Activated CD8-positive, alpha-beta memory T cell treated with anti-CD3 and anti-CD28 coated beads for 36 hours (primary cell): Measurements from ENCODE around the gene CEP295NL. TPM values are rescaled to one million over a fixed set of nuclear protein-coding genes. Genes with fewer than 3 reads are reported as not detected.
"Not testable (repeated sequence)": the region's sequence is repeated elsewhere in the genome, so short reads cannot be mapped to it uniquely, and the experiment has no call there.

Experiments used
- CTCF ChIA-PET: fragments of 350-600 bp; sonication (Branson Sonifier 250); formaldehyde crosslinking; loops from one replicate; lab custom pipeline; 2021; ENCODE audit warnings: antibody characterized with exemption; lab: Charles Lee
- POLR2A ChIA-PET: fragments of 350-600 bp; sonication (Branson Sonifier 250); formaldehyde crosslinking; loops from one replicate; lab custom pipeline; 2021; ENCODE audit warnings: antibody characterized with exemption; lab: Charles Lee
- total RNA-seq, 2 experiments: library from RNA; stranded (reverse); gene quantifications; one replicate each; pipeline ENCODE4 v1.2.3, GENCODE V29; 2021

The CEP295NL gene
- total RNA-seq, 2 experiments from 2014 or later, result not detected

DNA sequence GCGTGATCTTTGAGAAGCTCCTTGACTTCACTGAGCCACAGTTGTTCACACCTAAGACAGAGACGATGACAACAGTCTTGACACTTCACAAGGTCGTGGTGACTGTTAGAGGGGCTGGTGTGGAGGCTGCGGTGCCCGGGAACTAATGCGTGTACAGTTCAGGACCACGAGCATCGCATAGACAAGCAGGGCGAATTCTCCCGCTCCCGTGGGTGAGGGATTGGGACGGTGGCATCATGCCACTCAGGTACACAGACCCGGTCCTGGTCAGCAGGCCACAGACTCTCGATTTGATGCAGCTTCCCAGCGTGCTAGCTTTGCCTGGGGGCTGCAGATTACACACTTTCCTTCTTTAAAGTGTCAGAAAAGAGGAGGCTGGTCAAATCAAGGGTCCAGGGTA, 24.7 kb downstream of the CEP295NL start:
- ChIA-PET POLR2A (no interaction called here), CTCF (interaction anchor here (1.3 kb wide), 1 partner anchor 12 kb away, joined by 3 read pairs; no protein-coding TSS in a partner anchor)

DNA sequence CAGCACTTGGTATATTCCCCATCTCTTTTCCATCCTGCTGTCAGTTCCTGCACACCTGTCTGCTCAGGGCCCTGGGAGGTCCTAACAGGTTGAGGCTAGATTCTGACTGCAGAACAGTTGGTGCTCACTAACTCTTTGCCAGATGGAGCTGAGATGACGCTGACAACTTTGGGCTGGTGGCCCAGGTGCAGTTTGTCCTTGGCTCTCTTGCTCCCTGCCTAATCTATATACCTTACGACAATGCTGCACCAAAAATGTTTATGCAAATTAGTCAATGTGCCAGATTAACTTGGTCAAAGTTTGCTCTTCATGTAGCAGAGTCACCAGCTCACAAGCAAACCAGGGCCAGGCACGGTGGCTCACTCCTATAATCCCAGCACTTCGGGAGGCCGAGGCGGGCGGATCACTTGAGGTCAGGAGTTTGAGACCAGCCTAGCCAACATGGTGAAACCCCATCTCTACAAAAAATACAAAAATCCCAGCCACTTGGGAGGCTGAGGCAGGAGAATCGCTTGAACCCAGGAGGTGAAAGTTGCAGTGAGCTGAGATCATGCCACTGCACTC, 26.0 kb downstream of the CEP295NL start:
- CTCF ChIA-PET, POLR2A ChIA-PET: not testable (repeated sequence)

- ChIA-PET CTCF (no interaction called here), POLR2A (no interaction called here)
Observed at GRCh38 chr17:78876094-78876597, 26.9 kb downstream of the CEP295NL start.

DNA sequence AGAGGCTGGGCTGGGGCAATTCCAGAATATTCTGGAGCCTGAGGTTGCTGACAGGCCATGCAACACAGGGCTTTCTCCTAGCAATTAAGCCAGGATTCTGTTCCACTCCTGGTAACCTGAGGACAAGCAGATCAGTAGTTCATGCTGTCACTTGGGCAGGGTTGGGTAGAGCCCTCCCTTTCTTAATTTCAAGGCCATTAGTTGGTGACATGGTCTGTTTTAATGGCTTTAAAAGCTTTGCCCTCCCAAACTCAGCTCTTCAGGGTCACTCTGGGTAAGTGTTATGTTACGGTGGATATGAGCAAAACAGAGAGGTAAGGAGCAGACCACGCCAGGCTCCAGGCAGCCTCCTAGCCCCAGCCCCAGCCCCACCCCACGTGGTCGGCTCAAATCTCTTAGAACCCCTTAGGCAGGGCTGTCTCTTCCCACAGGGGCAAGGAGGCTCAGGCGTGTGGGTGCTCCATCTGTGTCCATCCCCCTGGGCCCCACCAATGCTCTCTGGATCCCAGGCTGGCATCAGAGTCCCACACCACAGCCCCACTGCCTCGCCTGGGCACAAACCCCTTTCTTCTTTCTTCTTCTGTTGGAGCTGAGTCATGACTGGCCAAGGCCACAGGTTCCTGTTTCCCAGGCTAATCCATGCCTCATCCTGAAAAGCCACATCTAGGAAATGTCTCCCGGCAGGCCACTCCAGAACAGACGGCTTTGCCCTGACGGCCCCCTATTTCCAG, 27.5 kb downstream of the CEP295NL start:
- CTCF ChIA-PET, result no interaction called here
- POLR2A ChIA-PET, result no interaction called here

DNA sequence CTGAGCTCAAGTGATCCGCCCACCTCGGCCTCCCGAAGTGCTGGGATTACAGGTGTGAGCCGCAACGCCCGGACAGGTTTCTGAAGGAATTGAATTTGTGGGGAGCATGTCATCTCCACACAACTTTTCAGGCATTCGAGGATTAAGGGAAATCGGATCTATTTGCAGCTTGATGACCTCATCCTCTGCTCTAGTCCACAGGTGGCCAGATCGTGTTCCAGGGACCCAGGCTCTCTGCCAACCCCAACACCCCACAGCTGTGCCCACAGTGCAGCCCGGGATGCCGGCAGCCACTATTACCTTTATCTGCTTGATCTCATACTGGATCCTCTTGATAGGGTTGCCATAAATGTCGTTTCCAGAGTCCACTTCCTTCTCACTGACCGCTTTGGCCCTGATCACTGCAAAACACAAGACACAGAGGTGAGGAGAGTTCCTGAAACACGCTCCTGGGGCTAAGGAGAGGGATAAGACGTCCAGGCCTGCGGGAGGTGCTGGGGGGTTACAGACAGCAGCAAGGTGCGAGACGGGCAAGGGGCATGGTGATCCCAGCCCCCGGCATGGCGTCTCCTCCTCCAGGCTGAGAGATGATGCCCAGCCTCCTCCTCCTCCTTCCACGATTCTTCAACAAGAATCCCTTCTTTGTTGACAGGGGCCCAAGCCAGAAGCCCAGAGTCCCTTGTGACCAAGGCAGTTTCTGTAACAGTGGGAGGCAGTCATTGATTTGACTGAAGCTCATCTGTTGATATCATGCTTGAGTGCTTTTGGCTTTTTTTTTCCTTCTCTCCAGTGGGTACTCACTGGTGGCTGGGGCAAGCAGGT, 29.3 kb downstream of the CEP295NL start:
- ChIA-PET POLR2A (no interaction called here), CTCF (no interaction called here)

GRCh38 chr17:78872486-78872885, 30.5 kb downstream of the CEP295NL start:
- POLR2A ChIA-PET, result no interaction called here
- CTCF ChIA-PET, result no interaction called here

GRCh38 chr17:78870621-78871020, 32.4 kb downstream of the CEP295NL start:
- CTCF ChIA-PET, result no interaction called here
- POLR2A ChIA-PET, result no interaction called here

- POLR2A ChIA-PET, result no interaction called here
- CTCF ChIA-PET, result interaction anchor here (0.9 kb wide), 1 partner anchor 103 kb away, joined by 3 read pairs; no protein-coding TSS in a partner anchor
Observed at GRCh38 chr17:78868391-78868790, 34.6 kb downstream of the CEP295NL start.

DNA sequence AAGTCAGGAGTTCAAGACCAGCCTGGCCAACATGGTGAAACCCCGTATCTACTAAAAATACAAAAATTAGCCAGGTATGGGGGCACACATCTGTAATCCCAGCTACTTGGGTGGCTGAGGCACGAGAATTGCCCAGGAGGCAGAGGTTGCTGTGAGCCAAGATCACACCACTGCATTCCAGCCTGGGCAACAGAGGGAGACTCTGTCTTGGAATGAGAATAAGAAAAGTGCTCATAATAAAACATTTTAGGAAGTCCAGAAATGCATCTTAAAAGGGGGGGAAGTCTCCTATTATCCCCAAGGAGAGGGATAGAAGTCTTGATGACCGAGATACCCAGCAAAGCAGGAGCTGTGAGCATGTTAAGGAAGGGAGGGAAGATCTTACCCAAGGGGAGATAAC, 36.0 kb downstream of the CEP295NL start:
- CTCF ChIA-PET, result interaction anchor here (1.0 to 3.2 kb wide), 5 partner anchors 94 to 270 kb away, joined by 3 to 28 read pairs (median 3); no protein-coding TSS in a partner anchor
- POLR2A ChIA-PET, result not testable (repeated sequence)

- ChIA-PET POLR2A (interaction anchor here (0.6 kb wide), 1 partner anchor 68 kb away, joined by 3 read pairs; no protein-coding TSS in a partner anchor), CTCF (interaction anchor here (0.6 to 3.2 kb wide), 21 partner anchors 11 to 285 kb away, joined by 3 to 28 read pairs (median 4); partner anchors contain the start of genes LGALS3BP and TIMP2)
Observed at GRCh38 chr17:78865682-78866390, 37.2 kb downstream of the CEP295NL start.

GRCh38 chr17:78864117-78864516, 38.9 kb downstream of the CEP295NL start:
- POLR2A ChIA-PET, result no interaction called here

DNA sequence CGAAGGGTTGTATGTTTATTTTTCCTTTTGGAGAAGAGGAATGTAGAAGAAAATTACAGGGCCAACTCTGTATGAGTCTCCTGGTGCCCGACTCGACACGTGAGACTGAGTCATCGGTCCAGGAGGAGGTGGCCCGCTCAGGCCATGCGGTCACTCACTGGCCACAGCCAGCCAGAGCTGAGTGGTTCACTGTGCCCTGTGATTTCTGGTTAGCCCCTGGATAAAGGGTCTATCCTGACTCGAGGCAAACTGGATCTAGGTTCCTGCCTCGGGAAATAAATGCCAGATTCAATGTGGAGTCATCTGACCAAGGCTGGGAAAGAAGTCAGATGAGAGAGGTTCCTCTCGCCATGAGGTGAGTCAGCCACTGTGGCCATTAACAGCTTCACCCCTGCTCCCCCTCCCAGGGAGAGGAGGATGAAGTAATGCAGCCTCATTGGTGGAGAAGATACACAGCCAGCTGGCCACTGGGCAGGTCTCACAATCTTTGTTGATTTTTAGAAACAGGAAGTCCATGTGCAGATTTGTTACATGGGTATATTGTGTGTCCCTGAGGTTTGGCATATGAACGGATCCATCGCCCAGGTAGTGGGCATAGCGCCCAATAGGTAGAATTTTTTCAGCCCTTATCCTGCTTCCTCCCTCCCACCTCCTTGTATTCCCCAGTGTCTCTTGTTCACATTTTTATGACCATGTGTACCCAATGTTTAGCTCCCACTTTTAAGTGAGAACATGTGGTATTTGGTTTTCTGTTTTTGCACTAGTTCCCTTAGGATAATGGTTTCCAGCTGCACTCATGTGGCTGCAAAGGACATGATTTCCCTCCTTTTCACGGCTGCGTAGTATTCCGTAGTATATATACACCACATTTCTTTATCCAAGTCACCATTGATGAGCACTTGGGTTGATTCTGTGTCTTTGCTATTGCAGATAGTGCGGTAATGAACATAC, 40.7 kb downstream of the CEP295NL start:
- POLR2A ChIA-PET, result no interaction called here
- CTCF ChIA-PET, result interaction anchor here (1.9 kb wide), 1 partner anchor 109 kb away, joined by 6 read pairs; no protein-coding TSS in a partner anchor

More at GRCh38 chr17:78864117-78864516, 38.9 kb downstream of the CEP295NL start:
- CTCF ChIA-PET, result interaction anchor here (0.6 to 1.9 kb wide), 3 partner anchors 107 to 575 kb away, joined by 3 to 6 read pairs (median 3); no protein-coding TSS in a partner anchor

DNA sequence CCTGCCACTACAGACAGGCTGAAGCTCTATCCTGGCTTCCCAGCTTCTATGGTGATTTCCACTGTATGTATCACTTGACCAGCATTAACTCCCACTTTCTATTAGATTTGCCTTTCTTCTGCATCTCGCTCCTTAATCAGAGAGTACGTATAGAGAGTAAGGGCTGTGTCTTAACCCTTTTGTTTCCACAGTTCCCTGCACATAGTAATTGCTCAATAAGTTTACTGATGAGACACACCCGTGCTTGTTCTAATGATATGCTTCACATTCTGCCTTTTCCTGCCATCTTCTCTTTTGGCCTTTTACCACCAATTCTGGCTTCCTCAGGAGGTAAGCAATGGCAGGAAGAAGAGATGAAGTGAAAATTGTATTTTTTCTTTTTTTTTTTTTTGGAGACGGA, 41.8 kb downstream of the CEP295NL start:
- CTCF ChIA-PET, result no interaction called here
- POLR2A ChIA-PET, result no interaction called here

- ChIA-PET CTCF (no interaction called here), POLR2A (no interaction called here)
Observed at GRCh38 chr17:78859051-78859450, 44.0 kb downstream of the CEP295NL start.

GRCh38 chr17:78857266-78857665, 45.7 kb downstream of the CEP295NL start:
- CTCF ChIA-PET, result no interaction called here
- POLR2A ChIA-PET, result no interaction called here

GRCh38 chr17:78855561-78856165, 47.3 kb downstream of the CEP295NL start:
- ChIA-PET CTCF (interaction anchor here (0.6 to 1.9 kb wide), 2 partner anchors 10 to 108 kb away, joined by 3 to 6 read pairs; no protein-coding TSS in a partner anchor), POLR2A (no interaction called here)

DNA sequence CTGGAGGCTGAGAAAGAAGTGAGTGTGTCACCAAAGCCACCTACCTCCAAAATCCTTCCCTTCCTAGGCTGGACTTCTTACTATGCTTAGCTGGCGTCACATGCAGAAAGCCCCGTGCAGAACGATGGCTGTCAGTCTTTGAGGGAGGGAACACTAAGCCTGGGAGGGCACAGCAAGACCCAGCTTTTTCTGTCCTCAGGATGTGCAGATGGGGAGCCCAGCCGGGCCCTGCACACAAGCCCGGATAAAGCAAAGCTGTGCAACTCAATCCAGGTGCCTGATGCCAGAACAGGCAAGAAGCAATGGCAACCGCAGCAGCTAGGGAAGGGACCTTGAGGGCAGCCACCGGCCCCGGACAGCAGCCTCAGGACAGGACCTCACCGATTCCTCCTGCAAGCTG, 48.5 kb downstream of the CEP295NL start:
- POLR2A ChIA-PET, result no interaction called here

More for the DNA sequence above, 48.5 kb downstream of the CEP295NL start:
- CTCF ChIA-PET, result interaction anchor here (1.9 kb wide), 1 partner anchor 11 kb away, joined by 6 read pairs; no protein-coding TSS in a partner anchor
